Peyer's patch (tissue), 4 donors: ENCODE measurements around the gene PTGES3L.

Source experiments
- CTCF ChIP-seq, 6 experiments: fragments of 450-650 bp in 4 of 6; fragments of 200-600 bp in 2 of 6; sonication (generic) in 1 of 6; IDR thresholded peaks; one replicate each; pipeline ENCODE4 v1.5.1; 2017 to 2019; ENCODE audit warnings: antibody characterized with exemption in 6 of 6, mild to moderate bottlenecking in 3 of 6, moderate library complexity in 1 of 6
- POLR2A ChIP-seq, 2 donors: fragments of 450-650 bp; IDR thresholded peaks; one replicate each; pipeline ENCODE4 v1.5.1; 2017; ENCODE audit warnings: antibody characterized with exemption in 2 of 2, mild to moderate bottlenecking in 2 of 2, moderate library complexity in 2 of 2

GRCh38 chr17:43018008-43018853, 38.4 kb upstream of the PTGES3L start:
- no peak for TF ChIP-seq CTCF (IDR thresholded peaks at IDR 0.05)
- TF ChIP-seq POLR2A (IDR thresholded peaks at IDR 0.05) = no peak
